GM21825 (cell line): Measurements from ENCODE around the gene NOTCH2.
"Not testable (repeated sequence)": the region's sequence is repeated elsewhere in the genome, so short reads cannot be mapped to it uniquely, and the experiment has no call there.

ENCODE experiments used
- ATAC-seq: cut with Tn5 transposase; IDR thresholded peaks from one replicate; pipeline ENCODE4 v1.9.1; 2021; ENCODE audit warnings: mild to moderate bottlenecking, moderate library complexity; ENCODE audit not compliant: unreplicated experiment

The NOTCH2 gene

DNA sequence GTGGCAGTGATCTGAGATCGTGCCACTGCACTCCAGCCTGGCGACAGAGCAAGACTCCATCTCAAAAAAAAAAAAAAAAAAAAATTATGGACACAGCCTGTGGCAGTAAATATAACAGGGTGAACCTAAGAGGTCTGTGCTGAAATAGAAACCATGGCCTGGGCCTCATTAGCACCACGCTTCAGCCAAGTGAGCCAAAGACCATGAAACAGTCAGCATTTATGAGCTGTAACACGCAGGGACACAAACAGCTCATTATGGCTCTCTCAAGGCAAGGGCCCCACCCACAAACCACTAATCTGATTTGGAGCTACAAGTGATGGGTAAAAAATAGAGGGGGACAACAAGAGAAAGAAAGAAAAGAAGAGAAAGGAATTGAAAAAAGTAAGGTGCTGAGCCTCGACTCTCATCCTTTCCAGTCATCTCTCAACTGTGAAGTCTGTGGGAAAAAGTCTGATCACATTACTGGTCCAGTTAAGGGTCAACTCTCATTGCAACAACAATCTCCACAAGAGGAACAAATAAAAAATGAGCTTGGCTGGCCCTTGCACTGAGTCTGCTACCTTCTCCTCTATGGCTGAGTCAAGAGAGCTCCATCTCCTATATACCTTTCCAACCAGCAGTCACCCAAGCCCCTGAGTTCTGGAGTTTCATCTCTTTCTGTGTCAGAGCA lies 93.7 kb downstream of the NOTCH2 start:
- ATAC-seq: not testable (repeated sequence)

DNA sequence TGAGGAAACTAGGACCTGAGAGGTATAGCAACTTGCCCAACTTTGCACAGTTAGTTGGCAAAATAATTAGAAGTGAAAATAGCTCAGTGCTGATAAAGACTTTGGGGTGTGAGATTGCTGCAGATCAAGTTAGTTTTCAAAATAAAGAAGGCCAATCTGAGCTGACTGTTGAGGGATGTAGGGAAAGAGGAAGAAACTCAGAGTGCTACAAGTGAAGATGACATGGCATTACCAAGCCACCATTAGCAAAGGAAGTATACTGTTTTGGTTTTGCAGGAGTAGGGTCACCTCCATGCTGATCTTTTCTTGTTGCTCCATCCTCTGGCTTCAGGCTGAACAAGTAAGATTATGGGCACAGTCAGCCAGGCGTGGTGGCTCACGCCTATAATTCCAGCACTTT lies 94.5 kb downstream of the NOTCH2 start:
- ATAC-seq: no peak

DNA sequence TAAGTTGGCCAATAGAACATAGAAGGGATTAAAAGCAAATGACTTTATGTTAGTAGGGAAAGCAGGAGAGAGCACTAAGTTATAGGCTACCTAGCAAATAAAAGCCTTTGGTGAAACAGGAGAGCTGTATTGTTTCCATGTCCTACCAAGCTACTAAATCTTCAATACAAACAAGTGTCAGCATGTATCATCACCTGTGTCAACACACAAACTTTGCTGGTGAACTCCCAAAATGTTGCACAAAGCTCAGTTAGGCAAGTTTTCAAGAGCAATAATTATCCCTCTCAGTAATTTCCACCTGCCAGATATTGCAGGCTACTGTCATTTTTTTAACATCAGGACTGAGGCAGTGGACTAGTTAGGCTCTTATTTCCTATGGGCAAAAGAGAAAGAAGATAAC lies 95.4 kb downstream of the NOTCH2 start:
- no peak for ATAC-seq

DNA sequence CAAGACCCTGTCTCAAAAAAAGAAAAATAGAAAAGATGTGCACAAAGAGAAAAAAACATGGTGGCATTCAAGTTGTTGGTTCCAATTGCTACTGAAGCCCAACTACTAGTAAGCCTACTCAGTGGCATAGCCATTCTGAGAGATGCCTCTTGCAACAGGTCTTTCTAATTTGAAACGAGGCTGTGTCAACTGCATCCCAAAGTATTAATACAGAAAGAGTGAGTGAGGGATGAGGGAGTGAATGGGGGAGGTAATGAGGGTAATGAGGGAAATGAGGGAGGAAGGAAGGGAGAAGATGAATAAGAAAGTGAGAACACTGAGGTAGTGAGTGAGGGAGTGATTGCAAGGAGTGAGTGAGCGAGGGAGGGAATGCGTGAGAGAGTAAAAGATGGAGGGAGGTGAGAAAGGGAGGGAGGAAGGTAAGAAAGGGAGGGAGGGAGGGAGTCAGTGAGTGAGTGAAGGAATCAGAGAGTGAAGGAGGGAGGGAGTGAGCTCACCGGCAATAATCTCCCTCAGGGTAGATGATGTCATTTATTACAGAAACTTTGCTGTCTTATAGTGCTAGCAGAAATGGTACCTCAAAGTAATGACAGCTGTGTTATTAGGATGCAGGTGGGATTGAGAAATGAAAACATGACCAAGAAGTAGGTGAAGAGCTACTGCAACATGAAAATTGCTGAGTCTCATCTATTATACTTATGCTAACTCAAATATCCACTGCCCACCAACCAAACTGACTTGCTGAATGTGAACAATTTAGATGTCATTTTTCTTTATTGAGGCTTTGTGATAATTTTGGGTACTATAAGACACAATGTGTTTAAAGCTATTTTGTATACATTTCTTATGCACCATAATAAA lies 97.5 kb downstream of the NOTCH2 start:
- ATAC-seq: no peak

DNA sequence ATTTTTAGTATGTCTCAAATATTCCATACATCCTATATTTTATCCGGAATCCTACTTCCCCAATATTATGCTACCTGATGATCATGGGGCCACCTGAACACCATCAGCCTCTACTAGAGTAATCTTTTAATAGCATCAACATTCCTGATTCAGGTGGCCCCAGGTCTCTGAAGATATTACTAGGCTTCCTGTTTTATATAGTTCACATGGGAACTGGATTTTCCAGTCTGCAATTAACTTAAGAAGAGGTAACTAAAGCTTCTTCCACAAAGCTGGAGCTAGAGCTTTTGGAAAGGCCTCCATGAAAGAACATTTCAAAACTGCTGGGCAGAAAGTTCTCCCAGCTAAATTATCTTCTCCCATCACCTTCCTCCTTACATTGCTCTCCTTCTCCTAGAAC lies 100.9 kb downstream of the NOTCH2 start:
- ATAC-seq: no peak

DNA sequence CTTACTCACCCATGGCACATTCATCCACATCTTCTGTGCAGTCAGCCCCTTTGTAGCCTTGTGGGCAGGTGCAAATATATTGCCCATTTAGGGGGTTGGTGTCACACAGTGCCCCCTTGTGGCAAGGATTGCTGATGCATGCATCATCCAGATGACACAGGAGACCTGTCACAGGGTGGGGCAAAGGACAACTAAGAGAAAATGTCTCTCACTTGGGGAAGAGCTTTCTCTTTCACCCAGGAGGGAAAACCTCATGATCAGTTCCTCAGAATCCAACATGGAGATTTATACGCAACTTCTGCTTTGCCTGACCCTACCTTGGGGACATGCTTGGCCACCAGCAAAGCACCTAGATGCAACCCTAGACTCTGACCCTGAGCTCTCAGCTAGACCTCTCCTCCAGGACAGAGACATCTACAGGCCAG lies 101.4 kb downstream of the NOTCH2 start:
- ATAC-seq: peak; percentile 70

GRCh38 chr1:119966681-119967080 lies 102.8 kb downstream of the NOTCH2 start:
- ATAC-seq: no peak

- ATAC-seq: no peak
Measured at GRCh38 chr1:119966020-119966419, 103.4 kb downstream of the NOTCH2 start.

GRCh38 chr1:119964673-119965363 lies 104.6 kb downstream of the NOTCH2 start:
- ATAC-seq: no peak

DNA sequence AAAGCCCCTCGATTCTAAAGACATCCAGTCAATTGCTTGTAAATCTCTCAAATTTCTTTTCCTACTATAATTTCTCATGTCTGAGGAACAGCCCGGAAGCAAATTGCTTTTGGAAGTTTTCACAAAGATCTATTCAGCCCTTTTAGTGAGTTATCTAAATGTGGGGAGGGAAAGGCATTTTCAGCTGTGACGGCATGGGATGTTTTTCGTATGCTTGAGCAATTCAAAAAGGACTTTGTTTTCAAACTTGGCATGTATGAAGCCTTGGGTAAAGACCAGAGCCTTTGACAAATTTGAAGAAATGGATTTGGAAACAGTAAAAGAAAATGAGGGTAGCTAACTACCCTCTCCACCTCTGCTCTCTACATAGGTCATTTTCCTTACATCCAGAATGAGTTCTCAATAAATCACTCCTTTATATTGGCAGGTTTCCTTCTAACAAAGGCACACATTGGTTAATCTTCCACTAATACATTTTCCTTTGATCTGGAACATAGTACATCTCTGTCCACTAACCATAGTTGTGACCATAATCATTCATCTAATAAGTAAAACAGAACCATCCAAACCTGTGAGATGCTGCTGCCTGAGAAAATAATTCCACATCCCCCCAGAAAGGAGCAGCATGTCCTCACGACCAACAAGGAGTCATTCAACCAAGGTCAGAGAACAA lies 107.0 kb downstream of the NOTCH2 start:
- no peak for ATAC-seq

- ATAC-seq: no peak
Measured at GRCh38 chr1:119960501-119960900, 109.0 kb downstream of the NOTCH2 start.

GRCh38 chr1:119959268-119960220 lies 109.9 kb downstream of the NOTCH2 start:
- ATAC-seq: no peak

DNA sequence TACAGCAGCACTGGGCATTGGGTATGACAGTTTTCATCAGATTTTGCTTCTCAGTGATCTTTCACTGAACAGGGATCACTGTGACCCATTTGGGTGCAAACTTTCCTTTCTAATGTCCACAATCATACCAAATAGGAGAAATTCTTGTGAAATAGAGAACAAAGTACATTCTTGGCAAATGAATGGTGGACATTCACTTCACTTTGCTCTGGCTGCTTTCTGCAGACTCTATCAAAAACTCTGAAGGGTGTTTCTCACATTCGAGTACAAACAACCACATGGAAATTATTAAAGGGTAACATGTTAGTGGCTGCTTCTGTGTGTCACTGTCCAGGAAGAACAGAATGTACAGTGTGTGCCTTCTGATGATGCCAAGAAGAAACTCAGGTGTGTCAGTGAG lies 111.2 kb downstream of the NOTCH2 start:
- no peak for ATAC-seq

DNA sequence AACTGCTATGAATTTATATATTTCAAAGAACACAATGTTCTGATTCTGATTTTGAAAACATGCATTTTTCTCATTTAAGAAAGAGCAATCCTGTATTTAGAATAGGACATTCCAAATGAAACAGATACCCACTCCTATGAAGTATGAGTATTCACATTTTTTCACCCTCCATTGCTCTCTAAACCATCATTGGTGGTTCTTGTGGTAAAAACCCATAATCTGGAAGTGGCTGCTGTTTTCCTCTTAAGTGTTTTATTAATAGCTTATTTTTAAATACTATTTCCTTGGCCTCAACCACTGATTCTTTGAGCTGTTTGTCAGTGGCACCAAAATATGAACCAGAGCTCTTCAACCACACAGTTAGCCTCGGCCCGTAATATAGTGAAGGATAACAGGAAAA lies 113.2 kb downstream of the NOTCH2 start:
- ATAC-seq: no peak

- ATAC-seq: no peak
Measured at GRCh38 chr1:119954476-119955422, 114.7 kb downstream of the NOTCH2 start.

GRCh38 chr1:119953266-119953998 lies 116.0 kb downstream of the NOTCH2 start:
- ATAC-seq: no peak

GRCh38 chr1:119952496-119952895 lies 117.0 kb downstream of the NOTCH2 start:
- no peak for ATAC-seq
